HL-60/S4 (cell line): ENCODE measurements around the gene SLC1A1.

ENCODE experiments used
- in situ Hi-C: fragments of 300-500 bp; cut with MboI; formaldehyde crosslinking; loops from 2 replicates; pipeline ENCODE4 v1.14.3; 2022; ENCODE audit warnings: low sequenced_read_pairs

The SLC1A1 gene

DNA sequence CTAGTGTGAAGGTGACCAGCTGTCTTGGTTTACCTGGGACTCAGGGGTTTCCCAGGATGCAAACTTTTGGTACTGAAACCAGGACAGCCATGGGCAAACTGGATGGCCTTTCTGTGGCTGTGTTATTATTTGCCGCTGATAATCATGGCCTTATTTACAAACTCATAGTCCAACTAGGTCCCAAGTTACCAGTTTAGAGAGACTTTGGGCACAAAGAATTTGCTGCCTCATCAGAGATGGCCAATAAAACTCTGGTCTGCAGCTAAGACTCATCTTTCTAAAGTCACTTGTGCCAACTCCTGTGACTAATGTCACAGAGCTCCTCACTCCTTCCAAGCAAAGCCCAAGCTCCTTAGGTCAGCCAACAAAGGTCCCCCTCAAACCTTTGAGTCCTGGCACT, 124.4 kb downstream of the SLC1A1 start:
- in situ Hi-C loops, result no loop called here

DNA sequence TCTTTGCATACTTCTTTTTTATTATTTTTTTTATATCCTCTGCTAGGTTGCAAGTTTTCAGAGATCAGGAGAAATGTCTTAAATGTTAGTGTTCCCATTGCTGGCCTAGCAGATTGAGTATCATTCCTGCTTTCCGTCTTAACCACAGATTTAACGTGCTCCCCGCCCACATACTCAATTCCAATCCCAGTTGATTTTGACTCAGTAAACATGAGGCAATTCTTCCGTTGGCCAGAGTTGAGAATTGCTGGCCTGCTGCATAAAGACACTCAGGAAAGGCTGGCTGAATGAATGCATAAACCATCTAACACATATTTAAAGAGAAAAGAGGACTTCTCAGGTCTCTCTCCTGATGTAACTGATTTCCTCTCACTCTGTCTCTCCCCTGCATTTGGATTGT, 125.0 kb downstream of the SLC1A1 start:
- in situ Hi-C loops, result no loop called here

DNA sequence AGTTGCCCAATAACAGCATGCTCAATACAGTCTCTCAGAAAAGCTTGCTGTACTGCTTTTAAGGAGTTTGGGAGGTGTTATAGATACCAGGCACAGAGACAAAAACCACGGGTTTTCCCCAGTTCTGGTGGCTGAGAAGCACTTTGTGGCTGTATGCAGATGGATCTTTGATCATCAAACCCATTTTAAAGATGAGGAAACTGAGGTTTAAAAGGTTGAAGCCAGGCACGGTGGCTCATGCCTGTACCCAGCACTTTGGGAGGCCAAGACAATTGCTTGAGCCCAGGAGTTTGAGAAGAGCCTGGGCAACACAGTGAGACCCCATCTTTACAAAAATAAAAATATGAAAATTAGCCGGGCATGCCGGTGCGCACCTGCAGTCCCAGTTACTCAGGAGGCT, 125.5 kb downstream of the SLC1A1 start:
- in situ Hi-C loops, result no loop called here

DNA sequence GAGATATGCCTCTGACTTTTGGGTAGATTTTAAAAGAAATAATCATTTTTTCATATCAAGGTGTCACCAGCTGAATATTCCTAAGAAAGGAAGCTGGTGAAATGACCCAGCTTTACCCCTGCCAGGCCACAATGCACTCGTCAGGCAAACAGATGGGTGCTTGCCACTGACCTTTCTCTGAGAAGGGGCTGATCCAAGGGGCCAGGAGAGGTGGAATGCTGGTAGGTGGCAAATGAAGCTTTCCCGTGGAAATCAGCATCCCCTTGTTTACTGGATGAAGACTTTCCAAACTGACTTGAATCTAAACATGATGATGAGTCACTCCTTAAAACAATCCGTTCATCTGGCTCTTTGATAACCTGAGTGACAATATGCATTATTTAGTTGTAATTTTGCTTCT, 127.5 kb downstream of the SLC1A1 start:
- in situ Hi-C loops, result no loop called here

DNA sequence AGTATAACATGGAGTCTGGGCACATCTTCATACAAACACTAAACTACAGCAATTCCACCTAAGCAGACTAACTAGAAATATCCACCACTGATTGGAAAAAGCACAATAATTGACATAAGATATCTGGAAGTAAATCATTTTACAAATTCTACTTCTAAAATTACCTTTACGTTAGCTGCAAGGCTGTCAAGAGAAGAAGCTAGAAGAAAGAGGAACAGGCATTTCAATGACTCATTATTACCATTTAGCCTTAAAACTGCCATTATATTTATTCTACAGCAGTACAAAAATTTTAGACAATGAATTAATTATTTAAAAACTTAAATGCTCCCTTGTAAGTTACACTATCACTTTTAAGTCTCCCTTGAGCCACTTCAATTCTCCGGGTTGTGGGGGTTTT, 128.4 kb downstream of the SLC1A1 start:
- in situ Hi-C loops, result no loop called here

DNA sequence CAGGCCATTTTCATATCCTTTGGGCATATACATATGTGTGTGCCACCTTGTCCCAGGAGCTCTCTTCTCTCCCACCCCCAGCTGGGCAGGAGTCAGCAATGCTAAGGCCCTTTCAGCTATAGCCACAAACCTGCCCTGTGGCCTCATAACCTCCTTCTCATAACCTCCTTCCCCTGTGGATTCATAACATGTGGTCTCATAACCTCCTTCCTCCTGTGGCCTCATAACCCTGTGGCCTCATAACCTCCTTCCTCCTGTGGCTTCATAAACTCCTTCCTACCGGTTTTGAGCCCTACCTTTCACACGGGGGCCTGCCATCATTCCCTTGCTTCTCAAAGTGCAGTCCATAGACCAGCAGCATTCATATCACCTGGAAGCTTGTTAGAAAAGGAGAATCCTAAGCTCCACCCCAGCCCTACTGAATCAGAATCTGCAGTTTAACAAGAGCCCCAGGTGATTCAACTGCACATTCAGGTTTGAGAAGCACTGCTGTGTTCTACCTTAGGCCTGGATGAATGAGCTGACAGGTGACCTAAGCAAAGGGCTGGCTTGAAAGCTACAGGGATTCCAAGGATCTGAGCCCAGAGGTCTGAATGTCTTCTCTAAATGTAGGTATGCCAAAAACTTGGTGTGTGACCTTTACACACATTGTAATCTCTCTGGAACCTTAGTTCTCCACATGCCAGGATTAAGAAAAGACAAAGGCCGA, 129.9 kb downstream of the SLC1A1 start:
- in situ Hi-C loops, result no loop called here

DNA sequence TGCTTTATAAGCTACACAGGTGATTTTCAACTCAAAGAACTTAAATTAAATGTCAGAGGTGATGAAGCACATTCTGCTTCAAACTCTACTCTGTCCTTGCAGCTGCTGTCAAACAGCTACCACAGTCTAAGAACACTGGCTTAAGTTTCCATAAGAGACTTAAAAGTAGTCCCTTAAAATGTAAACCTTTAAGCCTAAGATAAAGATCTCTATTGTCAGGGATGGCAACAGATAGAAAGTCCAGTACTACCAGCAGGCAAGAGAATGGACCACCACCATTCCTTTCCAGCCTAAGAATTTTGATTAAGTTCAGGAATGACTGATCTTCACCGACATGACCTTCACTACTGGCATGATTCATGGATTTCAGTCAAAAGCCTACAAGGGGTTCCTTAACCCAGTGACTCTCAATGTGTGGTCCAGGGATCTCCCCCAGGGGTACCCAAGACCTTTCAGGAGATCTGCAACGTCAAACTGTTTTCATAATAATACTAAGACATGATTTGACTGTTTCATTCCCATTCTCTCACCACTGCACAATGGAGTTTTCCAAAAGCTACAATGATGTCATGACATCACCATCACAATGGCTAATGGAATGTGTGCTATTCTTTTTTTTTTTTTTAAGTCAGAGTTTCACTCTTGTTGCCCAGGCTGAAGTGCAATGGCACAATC, 130.8 kb downstream of the SLC1A1 start:
- in situ Hi-C loops, result no loop called here

DNA sequence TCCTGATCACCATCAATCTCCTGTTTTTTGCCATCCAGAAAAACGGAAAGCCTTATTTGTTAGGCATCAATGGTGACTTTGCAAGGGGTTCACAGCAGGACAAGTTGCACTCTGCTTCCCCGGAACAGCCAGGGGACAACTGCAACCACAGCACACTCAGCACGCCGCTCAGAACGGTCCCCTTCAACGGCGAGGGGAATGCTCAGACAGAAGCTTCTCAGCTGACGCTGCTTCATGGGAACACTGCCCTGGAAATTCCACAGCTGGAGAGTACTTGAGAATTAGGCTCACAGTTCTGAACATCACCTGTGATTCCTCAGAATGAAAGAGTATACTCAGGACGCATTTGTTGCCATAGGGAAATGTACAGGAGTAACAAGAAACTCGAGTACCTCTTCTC, 131.7 kb downstream of the SLC1A1 start:
- in situ Hi-C loops, result no loop called here

DNA sequence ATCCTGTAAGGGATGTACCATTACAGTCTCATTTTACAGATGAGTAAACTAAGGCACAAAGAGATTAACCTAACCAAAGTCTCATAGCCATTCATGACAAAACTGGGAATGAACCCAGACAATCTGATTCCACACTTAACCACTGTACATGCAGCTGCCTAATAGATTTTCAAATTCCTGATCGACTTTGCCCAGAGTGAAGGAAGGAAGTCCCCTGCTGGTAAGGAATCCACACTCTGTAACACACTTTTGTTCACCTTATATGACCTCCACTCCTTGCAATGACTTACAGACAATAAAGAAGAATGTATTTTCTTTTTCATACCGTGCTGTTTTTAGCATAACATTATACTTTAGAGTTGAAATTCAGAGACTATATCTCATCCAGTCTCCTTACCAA, 140.6 kb downstream of the SLC1A1 start:
- in situ Hi-C loops, result no loop called here
